T-helper 2 cell treated with Interferon-gamma antibody and Interleukin-4, amounts not matched to agents 5 μg/mL and 100 μg/mL, for 36 hours (primary cell): ENCODE measurements around the gene LLCFC1.

Source experiments
- DNase-seq: peaks from one replicate; pipeline ENCODE4 v3.0.0; 2021; ENCODE audit warnings: low spot score
- H3K27ac Mint-ChIP-seq: one replicate; pipeline ENCODE4 v1.8.0; 2021; ENCODE audit warnings: mild to moderate bottlenecking, mixed read lengths
- H3K27me3 Mint-ChIP-seq: one replicate; pipeline ENCODE4 v1.8.0; 2021; ENCODE audit warnings: low read depth, mixed read lengths
- H3K36me3 Mint-ChIP-seq: one replicate; pipeline ENCODE4 v1.8.0; 2021; ENCODE audit warnings: low read depth, mixed read lengths
- H3K4me1 Mint-ChIP-seq: one replicate; pipeline ENCODE4 v1.8.0; 2021; ENCODE audit warnings: low read depth, mixed read lengths
- H3K4me3 Mint-ChIP-seq: one replicate; pipeline ENCODE4 v1.8.0; 2022; ENCODE audit warnings: mild to moderate bottlenecking, moderate library complexity, mixed read lengths
- H3K9me3 Mint-ChIP-seq: one replicate; pipeline ENCODE4 v1.8.0; 2021; ENCODE audit warnings: mixed read lengths

The LLCFC1 gene

GRCh38 chr7:142901426-142902259, 37.6 kb upstream of the LLCFC1 start:
- Mint-ChIP-seq H3K27me3 (peaks cover 14% of the 10 kb centered on the region), H3K9me3 (no peaks in the 10 kb centered on the region), H3K4me3 (no peak overlapping the region), H3K27ac (no peak overlapping the region), H3K36me3 (no peaks in the 10 kb centered on the region), H3K4me1 (no peaks in the 10 kb centered on the region)
- no peak for DNase-seq

GRCh38 chr7:142904128-142904527, 35.2 kb upstream of the LLCFC1 start:
- H3K36me3 Mint-ChIP-seq = no peaks in the 10 kb centered on the region
- H3K9me3 Mint-ChIP-seq = no peaks in the 10 kb centered on the region
- no peak overlapping the region for H3K27ac Mint-ChIP-seq
- no peak overlapping the region for H3K4me3 Mint-ChIP-seq
- H3K4me1 Mint-ChIP-seq = no peaks in the 10 kb centered on the region
- peaks cover 15% of the 10 kb centered on the region for H3K27me3 Mint-ChIP-seq
- DNase-seq = no peak

- Mint-ChIP-seq H3K9me3 (no peaks in the 10 kb centered on the region), H3K4me1 (no peaks in the 10 kb centered on the region), H3K27ac (no peak overlapping the region), H3K4me3 (no peak overlapping the region), H3K36me3 (no peaks in the 10 kb centered on the region), H3K27me3 (peaks cover 14% of the 10 kb centered on the region)
- DNase-seq = no peak
These were observed 33.5 kb upstream of the LLCFC1 start for GRCh38 chr7:142905759-142906158.

- Mint-ChIP-seq H3K36me3 (no peaks in the 10 kb centered on the region), H3K9me3 (no peaks in the 10 kb centered on the region), H3K27ac (no peak overlapping the region), H3K4me1 (no peaks in the 10 kb centered on the region), H3K27me3 (peaks cover 14% of the 10 kb centered on the region), H3K4me3 (no peak overlapping the region)
- DNase-seq = no peak
These were observed 32.6 kb upstream of the LLCFC1 start for GRCh38 chr7:142906643-142907042.

- Mint-ChIP-seq H3K27ac (no peak overlapping the region), H3K27me3 (peaks cover 6% of the 10 kb centered on the region), H3K36me3 (no peaks in the 10 kb centered on the region), H3K4me1 (no peaks in the 10 kb centered on the region), H3K9me3 (no peaks in the 10 kb centered on the region), H3K4me3 (no peak overlapping the region)
- DNase-seq = no peak
These were observed 31.0 kb upstream of the LLCFC1 start for GRCh38 chr7:142908290-142908689.

- H3K27me3 Mint-ChIP-seq = peaks cover 6% of the 10 kb centered on the region
- H3K36me3 Mint-ChIP-seq = no peaks in the 10 kb centered on the region
- no peak overlapping the region for H3K4me3 Mint-ChIP-seq
- H3K4me1 Mint-ChIP-seq = no peaks in the 10 kb centered on the region
- no peak for DNase-seq
- H3K27ac Mint-ChIP-seq = no peak overlapping the region
- no peaks in the 10 kb centered on the region for H3K9me3 Mint-ChIP-seq
These were observed 30.1 kb upstream of the LLCFC1 start for GRCh38 chr7:142908921-142909890.

GRCh38 chr7:142910031-142910433, 29.3 kb upstream of the LLCFC1 start:
- DNase-seq = no peak
- no peak overlapping the region for H3K4me3 Mint-ChIP-seq
- H3K27ac Mint-ChIP-seq = no peak overlapping the region
- peaks cover 6% of the 10 kb centered on the region for H3K27me3 Mint-ChIP-seq
- H3K36me3 Mint-ChIP-seq = no peaks in the 10 kb centered on the region
- H3K4me1 Mint-ChIP-seq = no peaks in the 10 kb centered on the region
- no peaks in the 10 kb centered on the region for H3K9me3 Mint-ChIP-seq

GRCh38 chr7:142910481-142910880, 28.8 kb upstream of the LLCFC1 start:
- no peak overlapping the region for H3K4me3 Mint-ChIP-seq

GRCh38 chr7:142913051-142913450, 26.2 kb upstream of the LLCFC1 start:
- Mint-ChIP-seq H3K4me3 (no peak overlapping the region), H3K4me1 (no peaks in the 10 kb centered on the region), H3K9me3 (no peaks in the 10 kb centered on the region), H3K27ac (no peak overlapping the region), H3K36me3 (no peaks in the 10 kb centered on the region), H3K27me3 (peaks cover 5% of the 10 kb centered on the region)
- DNase-seq = no peak

More at GRCh38 chr7:142910481-142910880, 28.8 kb upstream of the LLCFC1 start:
- no peak for DNase-seq
- no peaks in the 10 kb centered on the region for H3K9me3 Mint-ChIP-seq
- no peaks in the 10 kb centered on the region for H3K36me3 Mint-ChIP-seq
- H3K27ac Mint-ChIP-seq = no peak overlapping the region
- H3K27me3 Mint-ChIP-seq = peaks cover 6% of the 10 kb centered on the region
- no peaks in the 10 kb centered on the region for H3K4me1 Mint-ChIP-seq

GRCh38 chr7:142913566-142913965, 25.7 kb upstream of the LLCFC1 start:
- no peaks in the 10 kb centered on the region for H3K36me3 Mint-ChIP-seq
- no peak overlapping the region for H3K4me3 Mint-ChIP-seq
- no peaks in the 10 kb centered on the region for H3K4me1 Mint-ChIP-seq
- peaks cover 8% of the 10 kb centered on the region for H3K27me3 Mint-ChIP-seq
- H3K27ac Mint-ChIP-seq = no peak overlapping the region
- no peak for DNase-seq
- no peaks in the 10 kb centered on the region for H3K9me3 Mint-ChIP-seq

GRCh38 chr7:142914121-142914520, 25.2 kb upstream of the LLCFC1 start:
- no peaks in the 10 kb centered on the region for H3K4me1 Mint-ChIP-seq
- H3K36me3 Mint-ChIP-seq = no peaks in the 10 kb centered on the region
- no peak overlapping the region for H3K27ac Mint-ChIP-seq
- no peaks in the 10 kb centered on the region for H3K9me3 Mint-ChIP-seq
- no peak overlapping the region for H3K4me3 Mint-ChIP-seq
- H3K27me3 Mint-ChIP-seq = peaks cover 11% of the 10 kb centered on the region
- DNase-seq = no peak

GRCh38 chr7:142915315-142915714, 24.0 kb upstream of the LLCFC1 start:
- H3K9me3 Mint-ChIP-seq = no peaks in the 10 kb centered on the region
- DNase-seq = no peak
- H3K27me3 Mint-ChIP-seq = peaks cover 9% of the 10 kb centered on the region
- no peak overlapping the region for H3K4me3 Mint-ChIP-seq
- H3K36me3 Mint-ChIP-seq = no peaks in the 10 kb centered on the region
- no peak overlapping the region for H3K27ac Mint-ChIP-seq
- H3K4me1 Mint-ChIP-seq = no peaks in the 10 kb centered on the region

GRCh38 chr7:142916508-142916907, 22.8 kb upstream of the LLCFC1 start:
- Mint-ChIP-seq H3K9me3 (no peaks in the 10 kb centered on the region), H3K4me1 (no peaks in the 10 kb centered on the region), H3K4me3 (no peak overlapping the region), H3K36me3 (no peaks in the 10 kb centered on the region), H3K27ac (no peak overlapping the region), H3K27me3 (peaks cover 9% of the 10 kb centered on the region)
- no peak for DNase-seq

- no peak overlapping the region for H3K4me3 Mint-ChIP-seq
- no peak overlapping the region for H3K27ac Mint-ChIP-seq
- H3K9me3 Mint-ChIP-seq = no peaks in the 10 kb centered on the region
- no peak for DNase-seq
- no peaks in the 10 kb centered on the region for H3K36me3 Mint-ChIP-seq
- no peaks in the 10 kb centered on the region for H3K4me1 Mint-ChIP-seq
- H3K27me3 Mint-ChIP-seq = peaks cover 9% of the 10 kb centered on the region
These were observed 21.8 kb upstream of the LLCFC1 start for GRCh38 chr7:142917447-142917846.
